Fibroblast of the aortic adventitia (primary cell): ENCODE data around the gene SESN3. TPM values are rescaled to one million over a fixed set of nuclear protein-coding genes. Genes with fewer than 3 reads are reported as not detected.

Experiments
- DNase-seq: peaks from one replicate; pipeline ENCODE4 v3.0.0-alpha.2; 2010; ENCODE audit warnings: low read depth
- H3K4me3 ChIP-seq: 2 replicates; pipeline ENCODE4 v1.5.1; 2011; ENCODE audit warnings: low read depth, mild to moderate bottlenecking, control low read depth, low read length, moderate library complexity
- total RNA-seq: library from RNA; depleted of rRNA; stranded (reverse); fragments of >200 nt; gene quantifications from 2 replicates; pipeline ENCODE4 v1.2.3, GENCODE V29; 2012; ENCODE audit warnings: low replicate concordance
- TF ChIP-seq, protein P1 (sequence below): IDR thresholded peaks from 2 replicates; pipeline ENCODE4 v1.5.1; 2011; ENCODE audit warnings: mild to moderate bottlenecking, low read length, control low read depth, inconsistent platforms; ENCODE audit not compliant: insufficient read depth

The SESN3 gene
- total RNA-seq, 1 donor: 74.2 TPM

DNA sequence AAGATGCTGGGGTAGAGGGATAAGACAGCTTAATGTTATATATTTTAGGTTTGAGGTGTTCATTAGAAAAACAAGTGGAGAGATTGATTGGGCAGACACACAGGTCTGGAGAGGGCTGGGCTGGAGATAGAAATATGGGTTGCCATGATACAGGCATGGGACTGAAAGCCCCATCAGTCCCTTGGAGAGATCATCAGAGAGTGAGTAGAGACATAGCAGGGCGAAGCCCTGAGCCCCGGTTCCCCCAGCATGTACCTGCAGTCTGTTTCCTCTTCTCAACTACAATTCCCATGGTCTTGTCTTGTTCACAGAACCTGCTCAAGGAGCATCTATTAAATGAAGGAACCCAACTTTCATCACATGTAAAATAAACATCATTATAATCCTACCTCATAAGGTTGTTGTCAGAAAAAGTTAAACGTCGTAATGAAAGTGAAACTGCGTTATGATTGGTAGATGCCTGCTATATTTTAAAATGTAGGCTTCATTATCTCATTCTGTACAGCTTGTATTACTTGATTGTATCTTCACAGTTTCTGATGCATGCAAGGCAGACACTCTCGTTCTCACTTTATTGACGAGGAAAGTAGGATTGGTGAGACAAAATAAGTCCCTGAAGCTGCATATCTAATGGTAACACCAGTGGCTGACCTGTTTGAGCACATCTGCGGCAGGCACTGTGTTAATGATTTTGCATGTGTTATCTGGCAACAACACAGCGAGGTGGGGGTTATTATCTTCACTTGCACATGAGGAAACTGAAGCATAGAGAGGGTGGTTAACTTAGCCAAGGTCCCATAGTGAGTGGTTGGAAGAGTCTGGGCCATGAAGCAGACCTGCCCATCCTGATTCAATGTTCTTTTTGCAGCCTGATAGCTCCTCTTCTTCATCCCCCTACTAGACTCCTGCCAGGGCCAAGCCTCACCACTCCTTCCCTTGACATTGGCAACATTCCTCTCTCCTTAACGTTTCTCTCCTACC is 77.8 kb downstream of the SESN3 start:
- TF ChIP-seq, protein P1, sequence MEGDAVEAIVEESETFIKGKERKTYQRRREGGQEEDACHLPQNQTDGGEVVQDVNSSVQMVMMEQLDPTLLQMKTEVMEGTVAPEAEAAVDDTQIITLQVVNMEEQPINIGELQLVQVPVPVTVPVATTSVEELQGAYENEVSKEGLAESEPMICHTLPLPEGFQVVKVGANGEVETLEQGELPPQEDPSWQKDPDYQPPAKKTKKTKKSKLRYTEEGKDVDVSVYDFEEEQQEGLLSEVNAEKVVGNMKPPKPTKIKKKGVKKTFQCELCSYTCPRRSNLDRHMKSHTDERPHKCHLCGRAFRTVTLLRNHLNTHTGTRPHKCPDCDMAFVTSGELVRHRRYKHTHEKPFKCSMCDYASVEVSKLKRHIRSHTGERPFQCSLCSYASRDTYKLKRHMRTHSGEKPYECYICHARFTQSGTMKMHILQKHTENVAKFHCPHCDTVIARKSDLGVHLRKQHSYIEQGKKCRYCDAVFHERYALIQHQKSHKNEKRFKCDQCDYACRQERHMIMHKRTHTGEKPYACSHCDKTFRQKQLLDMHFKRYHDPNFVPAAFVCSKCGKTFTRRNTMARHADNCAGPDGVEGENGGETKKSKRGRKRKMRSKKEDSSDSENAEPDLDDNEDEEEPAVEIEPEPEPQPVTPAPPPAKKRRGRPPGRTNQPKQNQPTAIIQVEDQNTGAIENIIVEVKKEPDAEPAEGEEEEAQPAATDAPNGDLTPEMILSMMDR: no peak
- no peak for DNase-seq
- no peak overlapping the region for H3K4me3 ChIP-seq

DNA sequence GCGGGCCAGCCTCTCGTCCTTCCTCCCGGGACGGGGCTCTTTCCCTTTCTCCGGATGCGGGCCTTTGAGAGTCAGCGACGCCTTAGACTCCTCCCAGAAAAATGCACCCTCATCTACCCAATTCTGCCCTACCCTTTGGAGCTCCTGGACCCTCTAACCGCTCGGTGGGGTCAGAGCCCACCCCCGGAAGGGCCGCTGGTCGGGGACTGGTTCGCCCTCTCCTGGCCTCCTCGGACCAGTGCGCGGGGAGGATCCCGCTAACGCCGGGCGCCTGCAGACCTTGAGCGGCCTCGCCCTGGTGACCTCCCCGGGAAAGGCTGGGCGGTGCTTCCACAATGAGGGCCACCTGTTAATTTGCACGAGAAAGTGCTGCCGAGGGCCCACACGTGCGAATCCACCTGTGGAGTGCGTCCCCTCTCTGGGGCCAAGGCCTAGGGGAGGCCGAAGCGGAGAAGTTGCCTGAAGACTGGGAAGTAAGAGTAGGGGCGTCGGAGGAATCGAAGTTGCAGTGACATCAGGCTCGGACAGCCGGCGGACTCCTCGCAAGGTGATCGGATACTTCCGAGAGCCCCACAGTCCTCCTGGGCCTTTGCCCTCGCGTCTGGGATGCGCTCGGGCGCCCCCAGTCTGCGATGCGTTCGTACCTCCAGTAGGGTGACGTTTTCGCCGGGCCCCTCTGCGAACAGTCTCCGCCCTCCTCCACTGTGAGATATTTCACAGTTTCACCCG is 79.9 kb downstream of the SESN3 start:
- H3K4me3 ChIP-seq: peak overlapping the region; percentile 62
- TF ChIP-seq, protein P1: peak; percentile 71
- peak; percentile 91 for DNase-seq

DNA sequence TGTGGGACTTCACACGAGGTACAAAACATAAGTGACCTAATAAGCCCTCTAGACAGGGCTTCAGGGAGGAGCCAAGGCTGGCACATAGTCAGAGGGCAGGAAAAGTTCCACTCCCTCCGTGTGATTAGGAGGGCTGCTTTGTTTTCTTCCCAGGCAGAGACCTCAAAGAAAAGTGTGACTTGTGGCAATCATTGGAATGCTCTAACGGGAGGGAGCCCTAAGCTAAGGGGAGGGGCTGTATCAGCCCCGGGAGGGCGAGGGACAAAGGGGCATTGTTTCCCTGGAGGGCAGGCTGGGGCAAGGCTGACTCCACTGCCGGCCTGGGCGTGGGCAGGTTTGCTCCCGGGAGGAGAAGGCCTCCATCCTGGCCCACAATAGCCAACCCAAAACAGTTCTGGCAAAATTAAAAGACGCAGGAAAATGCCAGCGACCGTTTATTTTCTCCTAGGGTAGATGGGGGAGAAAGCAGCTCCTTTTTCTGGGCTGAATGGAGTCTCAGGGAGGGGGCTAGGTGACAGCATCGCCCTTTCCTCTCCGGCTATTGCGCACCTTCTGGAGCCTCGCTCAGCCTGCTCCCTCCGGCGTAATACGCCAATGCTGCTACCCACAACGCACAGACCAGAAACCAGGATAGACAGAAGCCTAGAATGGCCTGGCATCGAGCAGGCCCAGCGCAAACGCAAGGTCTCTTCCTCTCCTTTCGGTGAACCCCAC is 81.2 kb downstream of the SESN3 start:
- no peak overlapping the region for H3K4me3 ChIP-seq
- TF ChIP-seq, protein P1: no peak
- DNase-seq: no peak

DNA sequence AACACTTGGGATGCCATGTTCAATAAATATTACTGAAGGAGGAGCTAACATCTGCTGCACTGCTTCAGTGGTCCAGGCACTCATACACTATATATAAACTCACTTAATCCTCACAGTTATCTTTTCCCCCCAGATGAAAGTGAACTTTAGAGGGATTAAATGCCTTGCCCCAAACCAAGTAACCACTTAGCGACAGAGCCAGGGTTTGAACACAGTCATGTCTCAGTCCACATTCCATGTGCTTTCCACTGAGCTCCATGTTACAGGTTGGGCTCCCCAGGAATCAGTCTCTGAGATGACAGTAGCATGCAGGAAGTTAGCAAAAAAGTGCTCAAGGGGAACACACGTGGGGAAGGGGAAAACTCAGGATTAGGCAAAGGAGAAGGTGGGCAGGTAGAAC is 82.1 kb downstream of the SESN3 start:
- no peak overlapping the region for H3K4me3 ChIP-seq
- DNase-seq: no peak
- TF ChIP-seq, protein P1: no peak

DNA sequence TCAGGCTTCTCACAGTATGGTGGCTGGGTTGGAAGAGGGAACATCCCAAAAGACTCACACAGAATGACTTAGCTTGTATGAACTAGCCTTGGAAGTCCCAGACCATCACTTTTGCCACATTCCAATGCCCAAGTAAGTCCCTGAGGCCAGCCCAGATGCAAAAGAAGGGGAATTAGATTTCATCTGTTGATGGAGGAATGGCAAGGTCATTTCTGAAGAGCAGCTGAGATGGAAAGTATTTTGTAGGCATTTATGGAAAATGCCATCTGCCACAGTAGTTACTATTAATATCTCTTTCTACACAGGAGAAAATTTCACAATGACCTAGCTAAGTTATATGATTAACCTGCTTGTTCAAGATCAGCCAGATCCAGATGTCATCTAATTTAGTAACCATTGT is 82.6 kb downstream of the SESN3 start:
- TF ChIP-seq, protein P1: no peak
- H3K4me3 ChIP-seq: no peak overlapping the region
- DNase-seq: no peak

DNA sequence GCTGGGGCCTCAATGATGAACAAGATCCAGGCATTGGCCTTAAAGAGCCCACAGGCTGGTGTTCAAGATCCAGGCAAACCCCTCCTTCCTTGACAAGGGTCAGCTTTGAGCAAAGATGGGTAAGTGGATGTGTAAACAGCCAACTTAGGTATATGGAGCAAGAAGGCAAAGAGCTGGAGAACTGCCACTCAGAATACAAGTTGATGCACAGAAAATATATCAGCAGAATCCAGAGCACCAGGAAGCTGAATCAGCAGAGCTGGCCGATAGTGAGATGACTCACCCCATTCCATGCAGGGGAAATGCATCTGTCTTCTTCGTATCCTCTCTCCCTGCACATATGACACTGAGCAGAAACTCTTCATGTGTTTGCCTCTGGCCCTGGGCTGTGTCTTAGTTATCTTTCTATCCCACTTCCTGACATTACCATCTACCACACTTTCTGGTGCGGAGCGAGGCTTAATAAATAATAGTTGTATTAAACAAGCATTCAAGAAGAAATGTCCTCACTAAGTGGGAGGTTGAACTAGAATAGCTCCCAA is 83.6 kb downstream of the SESN3 start:
- DNase-seq: peak; percentile 95
- no peak overlapping the region for H3K4me3 ChIP-seq
- TF ChIP-seq, protein P1: no peak
